Left renal pelvis (tissue), 4 donors: ENCODE measurements around the gene TPSG1. TPM values are rescaled to one million over a fixed set of nuclear protein-coding genes. Genes with fewer than 3 reads are reported as not detected.

Experiments used
- DNase-seq, 4 donors: peaks; one replicate each; pipeline ENCODE4 v3.0.0-alpha.2; 2013; ENCODE audit warnings: low read depth in 4 of 4, low spot score in 3 of 4
- polyA plus RNA-seq, 4 donors: library from polyadenylated mRNA; unstranded; fragments of 120-200 nt; gene quantifications; one replicate each; pipeline ENCODE4 v1.2.1, GENCODE V29; 2013; ENCODE audit not compliant: insufficient read length in 4 of 4

Gene TPSG1
- polyA plus RNA-seq, 4 donors = 0.30 to 1.1 (median 0.50) TPM

- no peak for DNase-seq
Observed at GRCh38 chr16:1181404-1182315, 43.4 kb downstream of the TPSG1 start.

- DNase-seq = no peak
Observed at GRCh38 chr16:1180549-1181403, 44.3 kb downstream of the TPSG1 start.

GRCh38 chr16:1178295-1178910, 46.7 kb downstream of the TPSG1 start:
- no peak for DNase-seq

GRCh38 chr16:1177750-1178149, 47.3 kb downstream of the TPSG1 start:
- DNase-seq = no peak

GRCh38 chr16:1177053-1177452, 48.0 kb downstream of the TPSG1 start:
- DNase-seq = no peak

GRCh38 chr16:1176280-1176897, 48.7 kb downstream of the TPSG1 start:
- DNase-seq = no peak

- DNase-seq = no peak
Observed at GRCh38 chr16:1175566-1176279, 49.3 kb downstream of the TPSG1 start.

GRCh38 chr16:1174477-1175357, 50.4 kb downstream of the TPSG1 start:
- DNase-seq = no peak

- no peak for DNase-seq
Observed at GRCh38 chr16:1173788-1174451, 51.1 kb downstream of the TPSG1 start.

- DNase-seq = no peak
Observed at GRCh38 chr16:1172651-1173050, 52.4 kb downstream of the TPSG1 start.

- no peak for DNase-seq
Observed at GRCh38 chr16:1171854-1172428, 53.1 kb downstream of the TPSG1 start.

Other genes with a start within 250 kb of the TPSG1 start
- gene SOX8, start 243.5 kb downstream of the TPSG1 start, polyA plus RNA-seq = 1 to 10 TPM; 3.4 to 4.8 (median 3.6) TPM
- gene SSTR5, start 152.5 kb downstream of the TPSG1 start, polyA plus RNA-seq = under 1 TPM in 2 of 4 donors, not detected in 2; 0.17 to 0.40 TPM
- not detected for gene C1QTNF8, start 129.0 kb downstream of the TPSG1 start, polyA plus RNA-seq
- 10 to 100 TPM in 3 of 4 donors, 1 to 10 TPM in 1; 6.2 to 22.5 (median 17.5) TPM for gene CACNA1H, start 72.2 kb downstream of the TPSG1 start, polyA plus RNA-seq
- under 1 TPM in 1 of 4 donors, not detected in 3; 0.12 TPM for gene TPSB2, start 4.9 kb upstream of the TPSG1 start, polyA plus RNA-seq
- gene TPSAB1, start 15.4 kb upstream of the TPSG1 start, polyA plus RNA-seq = under 1 TPM in 3 of 4 donors, not detected in 1; 0.16 to 0.48 (median 0.42) TPM
- not detected for gene TPSD1, start 30.8 kb upstream of the TPSG1 start, polyA plus RNA-seq
- gene UBE2I, start 84.4 kb upstream of the TPSG1 start, polyA plus RNA-seq = 100 to 1,000 TPM; 164 to 183 (median 167) TPM
- gene BAIAP3, start 108.4 kb upstream of the TPSG1 start, polyA plus RNA-seq = 1 to 10 TPM in 3 of 4 donors, under 1 TPM in 1; 0.91 to 8.0 (median 4.6) TPM
- 10 to 100 TPM; 36.0 to 59.7 (median 38.8) TPM for gene TSR3, start 126.6 kb upstream of the TPSG1 start, polyA plus RNA-seq
- 10 to 100 TPM; 54.1 to 76.1 (median 56.8) TPM for gene GNPTG, start 126.7 kb upstream of the TPSG1 start, polyA plus RNA-seq
- gene UNKL, start 189.4 kb upstream of the TPSG1 start, polyA plus RNA-seq = 10 to 100 TPM; 10.2 to 29.3 (median 16.3) TPM
- 10 to 100 TPM; 10.5 to 14.2 (median 11.5) TPM for gene UQCC4, start 195.5 kb upstream of the TPSG1 start, polyA plus RNA-seq
- gene PERCC1, start 205.8 kb upstream of the TPSG1 start, polyA plus RNA-seq = under 1 TPM in 1 of 4 donors, not detected in 3; 0.25 TPM
- 1 to 10 TPM; 1.4 to 4.1 (median 2.0) TPM for gene CCDC154, start 219.3 kb upstream of the TPSG1 start, polyA plus RNA-seq
- 10 to 100 TPM; 38.3 to 68.6 (median 47.1) TPM for gene CLCN7, start 249.8 kb upstream of the TPSG1 start, polyA plus RNA-seq